ENCODE measurements around the gene COQ2. TPM values are rescaled to one million over a fixed set of nuclear protein-coding genes. Genes with fewer than 3 reads are reported as not detected.
"Not testable (repeated sequence)": the region's sequence is repeated elsewhere in the genome, so short reads cannot be mapped to it uniquely, and the experiment has no call there.

Gene COQ2
- total RNA-seq, 4 donors from 2014 or later, result 3.2 to 22.6 (median 9.5) TPM

GRCh38 chr4:83326546-83326945, 41.9 kb upstream of the COQ2 start:
- no peak overlapping the region for H3K4me3 ChIP-seq
- no peaks in the 10 kb centered on the region for H3K36me3 ChIP-seq
- intact Hi-C loops (cut with DNase I; ENCODE audit: low total_unique reads), result no loop called here
- H3K4me1 ChIP-seq, result no peaks in the 10 kb centered on the region
- no peak for DNase-seq
- H3K27ac ChIP-seq, result no peak overlapping the region
- TF ChIP-seq CTCF (IDR thresholded peaks at IDR 0.05), result no peak
- TF ChIP-seq POLR2A (IDR thresholded peaks at IDR 0.05), result no peak
- H3K9me3 ChIP-seq, result no peaks in the 10 kb centered on the region
- no peaks in the 10 kb centered on the region for H3K27me3 ChIP-seq

- H3K9me3 ChIP-seq; DNase-seq; intact Hi-C loops (cut with DNase I; ENCODE audit: low total_unique reads); H3K36me3 ChIP-seq; H3K4me3 ChIP-seq; H3K27me3 ChIP-seq; H3K4me1 ChIP-seq; H3K27ac ChIP-seq: not testable (repeated sequence)
Measured at GRCh38 chr4:83325306-83325705, 40.7 kb upstream of the COQ2 start.

- DNase-seq, result no peak
- intact Hi-C loops (cut with DNase I; ENCODE audit: low total_unique reads), result no loop called here
- H3K4me1 ChIP-seq, result no peaks in the 10 kb centered on the region
Measured at GRCh38 chr4:83323136-83323535, 38.5 kb upstream of the COQ2 start.

GRCh38 chr4:83320548-83320947, 36.0 kb upstream of the COQ2 start:
- TF ChIP-seq CTCF (IDR thresholded peaks at IDR 0.05), result no peak
- TF ChIP-seq POLR2A (IDR thresholded peaks at IDR 0.05), result no peak

More at GRCh38 chr4:83323136-83323535, 38.5 kb upstream of the COQ2 start:
- H3K27ac ChIP-seq, result no peak overlapping the region
- H3K9me3 ChIP-seq, result no peaks in the 10 kb centered on the region
- no peaks in the 10 kb centered on the region for H3K27me3 ChIP-seq
- no peaks in the 10 kb centered on the region for H3K36me3 ChIP-seq
- TF ChIP-seq POLR2A (IDR thresholded peaks at IDR 0.05) (no peak), CTCF (IDR thresholded peaks at IDR 0.05) (no peak)
- H3K4me3 ChIP-seq, result no peak overlapping the region

GRCh38 chr4:83318666-83319065, 34.1 kb upstream of the COQ2 start:
- intact Hi-C loops (cut with DNase I; ENCODE audit: low total_unique reads), result no loop called here
- Histone ChIP-seq H3K4me1 (no peaks in the 10 kb centered on the region), H3K9me3 (no peaks in the 10 kb centered on the region), H3K27me3 (no peaks in the 10 kb centered on the region), H3K27ac (no peak overlapping the region), H3K4me3 (no peak overlapping the region), H3K36me3 (no peaks in the 10 kb centered on the region)
- no peak for DNase-seq
- no peak for TF ChIP-seq CTCF (IDR thresholded peaks at IDR 0.05)
- no peak for TF ChIP-seq POLR2A (IDR thresholded peaks at IDR 0.05)

More at GRCh38 chr4:83320548-83320947, 36.0 kb upstream of the COQ2 start:
- H3K36me3 ChIP-seq, result no peaks in the 10 kb centered on the region
- no peaks in the 10 kb centered on the region for H3K9me3 ChIP-seq
- H3K27me3 ChIP-seq, result no peaks in the 10 kb centered on the region
- H3K27ac ChIP-seq, result no peak overlapping the region
- intact Hi-C loops (cut with DNase I; ENCODE audit: low total_unique reads), result no loop called here
- no peaks in the 10 kb centered on the region for H3K4me1 ChIP-seq
- DNase-seq, result no peak
- H3K4me3 ChIP-seq, result no peak overlapping the region

- TF ChIP-seq CTCF (IDR thresholded peaks at IDR 0.05) (no peak), POLR2A (IDR thresholded peaks at IDR 0.05) (no peak)
- no peaks in the 10 kb centered on the region for H3K9me3 ChIP-seq
- DNase-seq, result no peak
- no peaks in the 10 kb centered on the region for H3K4me1 ChIP-seq
- no peak overlapping the region for H3K4me3 ChIP-seq
- intact Hi-C loops (cut with DNase I; ENCODE audit: low total_unique reads), result no loop called here
- no peak overlapping the region for H3K27ac ChIP-seq
- no peaks in the 10 kb centered on the region for H3K36me3 ChIP-seq
- no peaks in the 10 kb centered on the region for H3K27me3 ChIP-seq
Measured at GRCh38 chr4:83317671-83318070, 33.1 kb upstream of the COQ2 start.
